Measurements from ENCODE around the gene TNFSF11.

The TNFSF11 gene

DNA sequence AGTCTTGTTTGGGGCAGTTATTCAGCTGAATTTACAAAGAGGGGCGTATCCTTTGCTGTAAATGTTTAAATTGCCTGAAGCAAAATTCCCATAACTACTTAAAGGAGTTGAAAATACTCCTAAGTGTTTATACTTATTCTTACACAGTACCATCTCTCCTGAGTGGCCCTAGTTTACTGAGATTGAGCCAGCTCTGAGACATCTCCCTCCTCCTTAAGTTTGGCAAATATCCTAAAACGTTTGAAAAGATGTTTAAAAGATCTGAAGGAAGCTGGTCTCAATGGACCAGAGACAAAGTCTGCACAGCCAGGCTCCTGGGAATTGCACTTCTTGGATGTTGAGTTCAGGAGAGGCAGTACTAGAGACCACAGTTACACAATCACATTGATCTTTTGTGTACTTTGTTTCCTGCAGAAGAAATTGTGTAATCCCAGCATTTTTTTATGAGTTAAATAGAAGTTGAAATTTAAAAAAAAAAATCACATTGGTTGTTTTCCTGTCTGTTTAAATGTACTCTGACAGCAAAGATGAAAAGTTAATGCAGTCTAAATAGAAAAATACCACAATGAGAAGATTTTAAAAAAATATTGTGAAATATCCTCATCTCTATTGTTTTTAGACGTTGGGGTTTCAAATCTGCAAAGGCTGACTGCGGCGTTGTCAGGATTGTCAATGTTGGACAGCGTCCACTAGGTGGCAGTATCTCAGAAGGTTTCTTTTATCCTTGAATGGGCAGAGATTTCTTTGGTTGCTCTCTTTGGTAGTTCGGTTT, 20.7 kb downstream of the TNFSF11 start:
- Histone ChIP-seq H3K36me3 (ENCODE audit: control insufficient read depth, insufficient read depth, low read length) (no peaks in the 10 kb centered on the region), H3K4me1 (ENCODE audit: control insufficient read depth, insufficient read depth, low read length) (peaks cover 29% of the 10 kb centered on the region), H3K27me3 (ENCODE audit: control insufficient read depth, insufficient read depth, low read length) (no peaks in the 10 kb centered on the region), H3K4me3 (ENCODE audit: low read depth, low read length) (no peak overlapping the region), H3K9me3 (ENCODE audit: control insufficient read depth, insufficient read depth, low read length) (no peaks in the 10 kb centered on the region), H3K9ac (ENCODE audit: low read depth, low read length) (no peak overlapping the region)

DNA sequence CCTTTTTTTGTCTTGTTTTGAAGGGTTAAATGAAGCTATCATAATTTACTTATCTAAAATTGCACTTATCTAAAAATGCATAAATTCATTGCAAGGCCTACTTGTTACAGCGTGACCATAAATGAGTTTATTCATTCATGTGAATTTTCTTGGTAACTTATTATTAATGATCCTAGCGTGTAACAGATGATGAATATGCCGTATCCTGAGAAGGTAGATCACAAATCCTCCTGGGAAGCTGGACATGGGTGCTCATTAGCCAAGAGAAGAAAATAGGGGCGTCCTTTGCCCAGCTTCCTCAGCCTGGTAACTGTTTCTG, 21.3 kb downstream of the TNFSF11 start:
- Histone ChIP-seq H3K4me1 (ENCODE audit: control insufficient read depth, insufficient read depth, low read length) (peaks cover 29% of the 10 kb centered on the region), H3K9ac (ENCODE audit: low read depth, low read length) (no peak overlapping the region), H3K9me3 (ENCODE audit: control insufficient read depth, insufficient read depth, low read length) (no peaks in the 10 kb centered on the region)

DNA sequence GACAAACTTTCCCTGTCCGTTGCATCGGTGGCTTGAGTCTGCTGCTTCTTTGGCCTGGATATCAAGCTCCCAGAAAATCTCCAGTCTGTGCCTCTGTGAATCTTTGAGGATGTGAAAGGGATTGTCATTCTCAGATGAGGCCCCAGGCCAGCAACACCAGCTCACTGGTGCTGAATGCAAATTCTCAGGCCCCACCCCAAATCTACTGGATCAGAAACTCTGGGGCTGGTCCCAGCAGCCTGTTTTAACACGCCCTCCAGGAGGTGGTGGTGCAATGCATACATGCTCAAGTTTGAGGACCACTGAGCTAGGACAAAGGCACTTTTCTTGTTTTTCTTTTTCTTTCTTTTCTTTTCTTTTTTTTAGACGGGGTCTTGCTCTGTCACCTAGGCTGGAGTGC, 23.6 kb downstream of the TNFSF11 start:
- Histone ChIP-seq H3K36me3 (ENCODE audit: control insufficient read depth, insufficient read depth, low read length) (no peaks in the 10 kb centered on the region), H3K4me3 (ENCODE audit: low read depth, low read length) (no peak overlapping the region), H3K4me1 (ENCODE audit: control insufficient read depth, insufficient read depth, low read length) (peaks cover 24% of the 10 kb centered on the region), H3K9ac (ENCODE audit: low read depth, low read length) (no peak overlapping the region), H3K9me3 (ENCODE audit: control insufficient read depth, insufficient read depth, low read length) (no peaks in the 10 kb centered on the region), H3K27me3 (ENCODE audit: control insufficient read depth, insufficient read depth, low read length) (no peaks in the 10 kb centered on the region)

More for the DNA sequence above, 21.3 kb downstream of the TNFSF11 start:
- Histone ChIP-seq H3K36me3 (ENCODE audit: control insufficient read depth, insufficient read depth, low read length) (no peaks in the 10 kb centered on the region), H3K4me3 (ENCODE audit: low read depth, low read length) (no peak overlapping the region), H3K27me3 (ENCODE audit: control insufficient read depth, insufficient read depth, low read length) (no peaks in the 10 kb centered on the region)

DNA sequence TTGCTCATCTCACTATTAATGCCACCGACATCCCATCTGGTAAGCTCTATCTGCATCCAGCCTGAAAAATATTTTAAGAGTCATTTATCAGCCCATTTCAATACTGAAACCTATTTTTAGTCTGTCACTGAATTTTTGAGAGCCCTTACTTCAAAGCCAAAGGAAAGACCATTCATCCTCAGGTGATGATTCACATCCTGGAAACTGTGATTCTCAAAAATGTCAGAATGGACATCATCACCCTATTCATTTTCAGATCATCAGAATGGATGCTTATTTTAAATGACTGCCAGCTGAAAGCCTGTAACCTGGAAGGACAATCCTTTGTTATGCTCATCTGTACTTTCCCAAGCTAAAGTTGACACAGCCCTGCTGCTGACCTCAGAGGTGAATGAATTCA, 27.0 kb downstream of the TNFSF11 start:
- Histone ChIP-seq H3K9me3 (ENCODE audit: control insufficient read depth, insufficient read depth, low read length) (no peaks in the 10 kb centered on the region), H3K9ac (ENCODE audit: low read depth, low read length) (no peak overlapping the region), H3K4me1 (ENCODE audit: control insufficient read depth, insufficient read depth, low read length) (peaks cover 4% of the 10 kb centered on the region), H3K4me3 (ENCODE audit: low read depth, low read length) (no peak overlapping the region), H3K36me3 (ENCODE audit: control insufficient read depth, insufficient read depth, low read length) (no peaks in the 10 kb centered on the region), H3K27me3 (ENCODE audit: control insufficient read depth, insufficient read depth, low read length) (no peaks in the 10 kb centered on the region)

DNA sequence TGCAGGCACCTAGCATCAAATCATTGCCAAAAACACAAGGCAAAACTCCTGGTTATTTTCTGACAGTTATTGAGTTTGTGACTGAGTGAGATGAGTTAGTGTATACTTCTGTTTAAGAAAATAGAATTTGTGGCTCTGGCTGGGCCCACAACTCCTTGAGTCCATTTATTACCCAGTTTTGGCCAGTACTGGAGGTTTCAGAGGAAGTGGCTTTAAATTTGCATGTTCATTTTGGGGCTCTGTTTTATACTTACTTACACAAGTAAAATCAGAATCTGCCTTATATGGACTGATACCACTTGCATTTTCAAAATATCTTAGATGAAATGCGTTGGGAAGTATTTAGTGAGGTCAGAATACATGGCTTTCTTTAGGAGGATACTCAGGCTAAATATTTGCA, 29.0 kb downstream of the TNFSF11 start:
- Histone ChIP-seq H3K4me1 (ENCODE audit: control insufficient read depth, insufficient read depth, low read length) (no peaks in the 10 kb centered on the region), H3K4me3 (ENCODE audit: low read depth, low read length) (no peak overlapping the region), H3K36me3 (ENCODE audit: control insufficient read depth, insufficient read depth, low read length) (peaks cover 2% of the 10 kb centered on the region), H3K27me3 (ENCODE audit: control insufficient read depth, insufficient read depth, low read length) (no peaks in the 10 kb centered on the region), H3K9me3 (ENCODE audit: control insufficient read depth, insufficient read depth, low read length) (no peaks in the 10 kb centered on the region), H3K9ac (ENCODE audit: low read depth, low read length) (no peak overlapping the region)

DNA sequence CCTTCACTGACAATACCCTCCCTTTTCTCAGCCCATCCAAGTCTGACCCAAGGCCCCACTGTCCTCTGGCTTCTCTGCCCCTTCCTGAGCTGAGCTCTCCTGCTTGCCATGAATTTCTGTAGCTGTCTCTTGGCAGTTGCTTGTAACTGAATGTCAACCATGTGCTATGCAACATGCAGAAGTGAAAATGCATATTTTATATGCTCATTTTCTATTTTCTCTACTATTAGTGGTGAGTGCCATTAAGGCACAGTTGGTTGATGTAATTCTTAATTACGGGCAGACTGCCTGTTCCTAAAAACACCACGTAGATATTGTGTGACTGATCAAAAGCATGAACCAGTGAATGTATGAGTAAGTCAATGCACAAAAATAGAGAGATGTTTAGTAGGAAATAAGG, 29.6 kb downstream of the TNFSF11 start:
- H3K4me1 ChIP-seq (ENCODE audit: control insufficient read depth, insufficient read depth, low read length): no peaks in the 10 kb centered on the region
- no peaks in the 10 kb centered on the region for H3K9me3 ChIP-seq (ENCODE audit: control insufficient read depth, insufficient read depth, low read length)
- no peaks in the 10 kb centered on the region for H3K27me3 ChIP-seq (ENCODE audit: control insufficient read depth, insufficient read depth, low read length)
- peaks cover 2% of the 10 kb centered on the region for H3K36me3 ChIP-seq (ENCODE audit: control insufficient read depth, insufficient read depth, low read length)
- H3K9ac ChIP-seq (ENCODE audit: low read depth, low read length): no peak overlapping the region
- H3K4me3 ChIP-seq (ENCODE audit: low read depth, low read length): no peak overlapping the region

DNA sequence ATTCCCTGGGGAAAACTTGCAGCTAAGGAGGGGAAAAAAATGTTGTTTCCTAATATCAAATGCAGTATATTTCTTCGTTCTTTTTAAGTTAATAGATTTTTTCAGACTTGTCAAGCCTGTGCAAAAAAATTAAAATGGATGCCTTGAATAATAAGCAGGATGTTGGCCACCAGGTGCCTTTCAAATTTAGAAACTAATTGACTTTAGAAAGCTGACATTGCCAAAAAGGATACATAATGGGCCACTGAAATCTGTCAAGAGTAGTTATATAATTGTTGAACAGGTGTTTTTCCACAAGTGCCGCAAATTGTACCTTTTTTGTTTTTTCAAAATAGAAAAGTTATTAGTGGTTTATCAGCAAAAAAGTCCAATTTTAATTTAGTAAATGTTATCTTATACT, 33.6 kb downstream of the TNFSF11 start:
- no peak overlapping the region for H3K4me3 ChIP-seq (ENCODE audit: low read depth, low read length)
- no peaks in the 10 kb centered on the region for H3K4me1 ChIP-seq (ENCODE audit: control insufficient read depth, insufficient read depth, low read length)
- H3K9ac ChIP-seq (ENCODE audit: low read depth, low read length): no peak overlapping the region
- H3K9me3 ChIP-seq (ENCODE audit: control insufficient read depth, insufficient read depth, low read length): no peaks in the 10 kb centered on the region
- peaks cover 2% of the 10 kb centered on the region for H3K36me3 ChIP-seq (ENCODE audit: control insufficient read depth, insufficient read depth, low read length)
- no peaks in the 10 kb centered on the region for H3K27me3 ChIP-seq (ENCODE audit: control insufficient read depth, insufficient read depth, low read length)

DNA sequence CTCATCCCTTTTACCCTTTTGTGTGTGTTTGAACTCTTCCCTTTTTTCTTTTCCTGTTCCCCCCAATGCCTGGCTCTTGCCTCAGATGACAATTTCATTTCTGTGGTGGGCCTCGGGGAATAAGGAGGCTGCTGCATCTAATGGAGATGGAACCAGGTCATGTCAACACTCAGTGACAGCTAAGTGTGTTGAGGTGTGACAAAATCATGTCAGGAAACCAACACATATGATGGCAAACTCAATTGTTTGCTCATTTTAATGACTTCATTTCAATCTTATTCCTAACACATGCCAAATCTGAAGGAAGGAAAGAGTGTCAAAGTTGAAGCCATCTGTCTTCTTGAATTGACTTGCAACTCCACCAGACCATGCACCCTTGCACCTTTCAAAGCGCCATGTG, 36.7 kb downstream of the TNFSF11 start:
- Histone ChIP-seq H3K9ac (ENCODE audit: low read depth, low read length) (no peak overlapping the region), H3K4me3 (ENCODE audit: low read depth, low read length) (no peak overlapping the region), H3K9me3 (ENCODE audit: control insufficient read depth, insufficient read depth, low read length) (no peaks in the 10 kb centered on the region), H3K36me3 (ENCODE audit: control insufficient read depth, insufficient read depth, low read length) (peaks cover 2% of the 10 kb centered on the region), H3K27me3 (ENCODE audit: control insufficient read depth, insufficient read depth, low read length) (no peaks in the 10 kb centered on the region), H3K4me1 (ENCODE audit: control insufficient read depth, insufficient read depth, low read length) (no peaks in the 10 kb centered on the region)

DNA sequence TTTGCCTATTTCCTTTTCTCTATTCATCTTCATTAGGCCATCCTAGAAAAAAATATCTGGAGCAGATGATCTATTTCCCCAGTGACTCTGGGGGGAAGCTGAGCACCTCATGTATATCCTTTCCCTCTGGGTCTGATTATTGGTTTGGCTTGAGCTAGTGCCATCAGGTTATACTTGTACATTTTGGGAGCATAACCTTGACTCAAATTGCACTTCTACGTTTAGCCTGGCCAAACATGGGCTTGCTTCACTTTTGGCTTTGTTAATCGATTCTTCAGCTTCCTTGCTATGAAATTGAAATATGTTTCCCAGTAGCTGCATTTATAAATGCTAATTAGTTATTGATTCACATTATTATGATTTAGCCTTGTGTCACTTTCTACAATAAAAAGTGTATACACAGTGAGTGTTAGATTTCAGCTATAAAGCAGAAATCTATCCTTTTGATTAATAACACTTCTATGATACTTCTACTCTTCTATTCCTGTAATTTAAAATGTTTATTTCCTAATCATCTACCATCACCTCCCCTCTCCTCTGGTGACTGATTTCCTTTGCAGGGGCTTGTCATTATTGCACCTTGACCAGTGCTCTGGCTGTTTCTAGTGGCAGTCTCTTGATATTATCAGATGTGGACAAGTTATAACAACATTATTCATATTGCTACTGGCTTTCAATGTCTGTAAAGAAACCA, 37.3 kb downstream of the TNFSF11 start:
- Histone ChIP-seq H3K9me3 (ENCODE audit: control insufficient read depth, insufficient read depth, low read length) (no peaks in the 10 kb centered on the region), H3K27me3 (ENCODE audit: control insufficient read depth, insufficient read depth, low read length) (no peaks in the 10 kb centered on the region)

DNA sequence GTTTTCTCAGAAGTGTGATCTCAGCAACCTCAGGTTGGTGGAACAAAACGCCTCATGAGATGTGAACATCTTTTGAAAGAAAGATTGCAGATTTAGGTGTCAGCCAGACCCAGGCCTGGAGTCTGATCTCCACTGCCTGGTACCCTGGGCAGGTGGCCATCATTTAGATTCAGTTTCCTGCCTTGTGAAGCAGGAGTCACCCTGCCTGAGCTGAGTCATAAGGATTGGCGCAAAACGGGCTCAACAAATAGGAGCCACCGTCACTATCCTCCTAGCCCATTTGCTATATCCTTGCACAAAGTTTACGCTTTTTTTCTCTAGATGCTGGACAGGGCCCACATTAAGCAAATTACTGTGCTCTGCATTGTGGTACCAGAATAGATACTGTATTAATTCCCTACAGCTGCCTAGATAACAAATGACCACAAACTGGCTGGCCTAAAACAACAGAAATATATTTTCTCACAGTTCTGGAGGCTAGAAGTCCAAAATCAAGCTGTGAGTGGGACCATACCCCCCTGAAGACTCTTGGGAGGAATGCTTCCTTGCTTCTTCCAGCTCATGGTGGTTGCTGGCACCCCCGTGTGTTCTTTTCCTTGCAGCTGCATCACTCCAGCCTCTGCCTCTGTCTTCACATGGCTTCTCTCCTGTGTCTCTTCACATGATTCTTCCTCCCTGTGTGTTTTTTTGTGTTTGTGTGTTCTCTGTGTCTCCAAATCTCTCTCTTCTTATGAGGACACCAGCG, 38.2 kb downstream of the TNFSF11 start:
- Histone ChIP-seq H3K4me3 (ENCODE audit: low read depth, low read length) (no peak overlapping the region), H3K9me3 (ENCODE audit: control insufficient read depth, insufficient read depth, low read length) (no peaks in the 10 kb centered on the region), H3K36me3 (ENCODE audit: control insufficient read depth, insufficient read depth, low read length) (no peaks in the 10 kb centered on the region), H3K4me1 (ENCODE audit: control insufficient read depth, insufficient read depth, low read length) (no peaks in the 10 kb centered on the region), H3K9ac (ENCODE audit: low read depth, low read length) (no peak overlapping the region), H3K27me3 (ENCODE audit: control insufficient read depth, insufficient read depth, low read length) (no peaks in the 10 kb centered on the region)

More for the DNA sequence above, 37.3 kb downstream of the TNFSF11 start:
- H3K9ac ChIP-seq (ENCODE audit: low read depth, low read length): no peak overlapping the region
- H3K36me3 ChIP-seq (ENCODE audit: control insufficient read depth, insufficient read depth, low read length): peaks cover 2% of the 10 kb centered on the region
- H3K4me3 ChIP-seq (ENCODE audit: low read depth, low read length): no peak overlapping the region
- no peaks in the 10 kb centered on the region for H3K4me1 ChIP-seq (ENCODE audit: control insufficient read depth, insufficient read depth, low read length)

DNA sequence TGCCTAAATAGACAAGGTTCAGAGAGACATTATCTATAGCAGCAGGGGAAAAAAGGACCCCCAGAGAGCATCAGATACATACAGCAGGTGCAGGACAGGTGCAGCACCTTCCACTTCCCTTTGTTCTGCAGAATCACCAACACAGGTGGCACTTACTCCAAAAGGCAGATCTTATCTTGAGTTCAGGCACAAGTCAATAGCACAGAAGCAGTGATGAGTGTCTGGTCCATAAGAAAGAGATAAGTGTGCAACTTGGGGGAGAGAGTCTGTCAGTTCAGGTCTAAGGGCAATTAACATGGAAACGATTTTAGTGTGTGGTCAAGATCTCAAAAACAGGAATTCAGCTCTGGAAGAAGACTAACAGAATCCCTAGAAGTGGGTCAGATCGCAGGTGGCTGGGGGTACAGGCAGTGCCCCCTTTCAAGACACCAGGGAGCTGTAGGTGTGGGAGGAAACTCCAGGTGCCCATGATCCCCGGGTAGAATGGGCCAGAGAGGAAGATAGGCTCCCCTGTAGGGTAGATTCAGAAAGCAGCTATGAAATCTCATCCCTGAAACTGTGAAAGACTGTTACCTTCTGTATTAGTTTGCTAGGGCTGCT, 40.6 kb downstream of the TNFSF11 start:
- Histone ChIP-seq H3K4me1 (ENCODE audit: control insufficient read depth, insufficient read depth, low read length) (peaks cover 3% of the 10 kb centered on the region), H3K9ac (ENCODE audit: low read depth, low read length) (no peak overlapping the region), H3K9me3 (ENCODE audit: control insufficient read depth, insufficient read depth, low read length) (no peaks in the 10 kb centered on the region), H3K4me3 (ENCODE audit: low read depth, low read length) (no peak overlapping the region), H3K36me3 (ENCODE audit: control insufficient read depth, insufficient read depth, low read length) (no peaks in the 10 kb centered on the region), H3K27me3 (ENCODE audit: control insufficient read depth, insufficient read depth, low read length) (no peaks in the 10 kb centered on the region)
